ENCODE data around the gene IL10RB.

The IL10RB gene

GRCh38 chr21:33339918-33340317, 73.8 kb downstream of the IL10RB start:
- DNase-seq, result no peak

DNA sequence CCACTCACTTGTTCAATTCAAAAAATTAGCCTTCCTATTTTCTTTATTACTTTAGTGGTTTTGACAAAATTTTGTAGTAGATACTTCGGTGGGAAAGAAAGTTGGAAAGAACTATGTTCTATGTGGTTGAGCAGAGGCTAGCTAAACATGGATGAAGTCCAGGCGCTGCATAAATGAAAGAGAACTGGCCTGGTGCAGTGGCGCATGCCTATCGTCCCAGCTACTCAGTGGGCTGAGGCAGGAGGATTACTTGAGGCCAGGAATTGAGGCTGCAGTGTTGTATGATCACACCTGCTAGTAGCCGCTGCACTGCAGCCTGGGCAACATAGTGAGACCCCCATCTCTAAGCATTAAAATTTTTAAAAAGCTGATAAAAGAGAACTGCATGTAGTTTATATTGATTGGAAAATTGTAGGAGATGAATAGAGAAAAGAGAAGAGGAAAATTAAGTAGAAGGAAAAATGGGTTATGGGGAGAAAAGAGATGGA, 79.6 kb downstream of the IL10RB start:
- DNase-seq, result no peak
